ENCODE data around the gene LONP2.

DNA sequence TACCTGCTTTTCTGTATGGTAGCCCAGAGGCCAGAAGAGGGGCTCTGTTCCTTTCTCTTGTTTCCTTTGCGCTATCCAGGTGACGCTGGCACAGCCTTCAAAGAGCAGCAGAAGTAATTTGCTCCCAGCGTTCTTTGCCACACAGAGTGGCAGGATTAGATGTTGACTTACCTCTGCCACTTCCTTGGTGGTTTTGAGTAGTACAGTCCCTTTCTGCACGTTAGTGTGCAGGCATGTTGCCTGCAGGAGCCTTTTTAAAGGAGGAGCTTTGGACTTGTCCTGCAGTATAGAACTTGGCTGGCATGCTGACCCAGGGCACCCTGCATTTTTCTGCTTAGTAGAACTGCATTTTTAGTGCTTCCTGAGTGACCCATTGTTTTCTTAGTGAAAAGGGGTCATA, 3.2 kb downstream of the LONP2 start, which contains the start of gene ABCC11:
- no peak for TF ChIP-seq EP300 (IDR thresholded peaks at IDR 0.05)
- TF ChIP-seq, protein P1, sequence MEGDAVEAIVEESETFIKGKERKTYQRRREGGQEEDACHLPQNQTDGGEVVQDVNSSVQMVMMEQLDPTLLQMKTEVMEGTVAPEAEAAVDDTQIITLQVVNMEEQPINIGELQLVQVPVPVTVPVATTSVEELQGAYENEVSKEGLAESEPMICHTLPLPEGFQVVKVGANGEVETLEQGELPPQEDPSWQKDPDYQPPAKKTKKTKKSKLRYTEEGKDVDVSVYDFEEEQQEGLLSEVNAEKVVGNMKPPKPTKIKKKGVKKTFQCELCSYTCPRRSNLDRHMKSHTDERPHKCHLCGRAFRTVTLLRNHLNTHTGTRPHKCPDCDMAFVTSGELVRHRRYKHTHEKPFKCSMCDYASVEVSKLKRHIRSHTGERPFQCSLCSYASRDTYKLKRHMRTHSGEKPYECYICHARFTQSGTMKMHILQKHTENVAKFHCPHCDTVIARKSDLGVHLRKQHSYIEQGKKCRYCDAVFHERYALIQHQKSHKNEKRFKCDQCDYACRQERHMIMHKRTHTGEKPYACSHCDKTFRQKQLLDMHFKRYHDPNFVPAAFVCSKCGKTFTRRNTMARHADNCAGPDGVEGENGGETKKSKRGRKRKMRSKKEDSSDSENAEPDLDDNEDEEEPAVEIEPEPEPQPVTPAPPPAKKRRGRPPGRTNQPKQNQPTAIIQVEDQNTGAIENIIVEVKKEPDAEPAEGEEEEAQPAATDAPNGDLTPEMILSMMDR (IDR thresholded peaks at IDR 0.05): no peak
- TF ChIP-seq POLR2AphosphoS5 (IDR thresholded peaks at IDR 0.05): no peak

All from esophagus muscularis mucosa (tissue), 4 donors.